Measurements from ENCODE around the gene BRD7.

GRCh38 chr16:50395763-50396710, 27.2 kb upstream of the BRD7 start:
- TF ChIP-seq, protein P1, sequence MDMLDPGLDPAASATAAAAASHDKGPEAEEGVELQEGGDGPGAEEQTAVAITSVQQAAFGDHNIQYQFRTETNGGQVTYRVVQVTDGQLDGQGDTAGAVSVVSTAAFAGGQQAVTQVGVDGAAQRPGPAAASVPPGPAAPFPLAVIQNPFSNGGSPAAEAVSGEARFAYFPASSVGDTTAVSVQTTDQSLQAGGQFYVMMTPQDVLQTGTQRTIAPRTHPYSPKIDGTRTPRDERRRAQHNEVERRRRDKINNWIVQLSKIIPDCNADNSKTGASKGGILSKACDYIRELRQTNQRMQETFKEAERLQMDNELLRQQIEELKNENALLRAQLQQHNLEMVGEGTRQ (CRISPR knock-in tag; IDR thresholded peaks at IDR 0.05), result no peak
- TF ChIP-seq, protein P2, sequence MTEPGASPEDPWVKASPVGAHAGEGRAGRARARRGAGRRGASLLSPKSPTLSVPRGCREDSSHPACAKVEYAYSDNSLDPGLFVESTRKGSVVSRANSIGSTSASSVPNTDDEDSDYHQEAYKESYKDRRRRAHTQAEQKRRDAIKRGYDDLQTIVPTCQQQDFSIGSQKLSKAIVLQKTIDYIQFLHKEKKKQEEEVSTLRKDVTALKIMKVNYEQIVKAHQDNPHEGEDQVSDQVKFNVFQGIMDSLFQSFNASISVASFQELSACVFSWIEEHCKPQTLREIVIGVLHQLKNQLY (CRISPR knock-in tag; IDR thresholded peaks at IDR 0.05), result no peak
- TF ChIP-seq CTCF (IDR thresholded peaks at IDR 0.05) (no peak), SP1 (CRISPR knock-in tag; conservative IDR thresholded peaks at IDR 0.05) (no peak), RELA (CRISPR knock-in tag; IDR thresholded peaks at IDR 0.05; ENCODE audit: borderline replicate concordance) (no peak), ZNF263 (CRISPR knock-in tag; IDR thresholded peaks at IDR 0.05; ENCODE audit: low read depth) (no peak), ZNF138 (CRISPR knock-in tag; conservative IDR thresholded peaks at IDR 0.05) (no peak), TEAD4 (CRISPR knock-in tag; IDR thresholded peaks at IDR 0.05) (no peak), MXD4 (CRISPR knock-in tag; IDR thresholded peaks at IDR 0.05; ENCODE audit: borderline replicate concordance) (no peak), ESRRA (CRISPR knock-in tag; IDR thresholded peaks at IDR 0.05; ENCODE audit: borderline replicate concordance) (no peak), CBFB (CRISPR knock-in tag; IDR thresholded peaks at IDR 0.05; ENCODE audit: low read depth) (no peak)
- TF ChIP-seq, protein P3, sequence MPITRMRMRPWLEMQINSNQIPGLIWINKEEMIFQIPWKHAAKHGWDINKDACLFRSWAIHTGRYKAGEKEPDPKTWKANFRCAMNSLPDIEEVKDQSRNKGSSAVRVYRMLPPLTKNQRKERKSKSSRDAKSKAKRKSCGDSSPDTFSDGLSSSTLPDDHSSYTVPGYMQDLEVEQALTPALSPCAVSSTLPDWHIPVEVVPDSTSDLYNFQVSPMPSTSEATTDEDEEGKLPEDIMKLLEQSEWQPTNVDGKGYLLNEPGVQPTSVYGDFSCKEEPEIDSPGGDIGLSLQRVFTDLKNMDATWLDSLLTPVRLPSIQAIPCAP (CRISPR knock-in tag; IDR thresholded peaks at IDR 0.05), result no peak
- TF ChIP-seq, protein P4, sequence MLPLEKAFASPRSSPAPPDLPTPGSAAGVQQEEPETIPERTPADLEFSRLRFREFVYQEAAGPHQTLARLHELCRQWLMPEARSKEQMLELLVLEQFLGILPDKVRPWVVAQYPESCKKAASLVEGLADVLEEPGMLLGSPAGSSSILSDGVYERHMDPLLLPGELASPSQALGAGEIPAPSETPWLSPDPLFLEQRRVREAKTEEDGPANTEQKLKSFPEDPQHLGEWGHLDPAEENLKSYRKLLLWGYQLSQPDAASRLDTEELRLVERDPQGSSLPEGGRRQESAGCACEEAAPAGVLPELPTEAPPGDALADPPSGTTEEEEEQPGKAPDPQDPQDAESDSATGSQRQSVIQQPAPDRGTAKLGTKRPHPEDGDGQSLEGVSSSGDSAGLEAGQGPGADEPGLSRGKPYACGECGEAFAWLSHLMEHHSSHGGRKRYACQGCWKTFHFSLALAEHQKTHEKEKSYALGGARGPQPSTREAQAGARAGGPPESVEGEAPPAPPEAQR (CRISPR knock-in tag; IDR thresholded peaks at IDR 0.05), result no peak
